ENCODE data around the gene ITGAL. TPM values are rescaled to one million over a fixed set of nuclear protein-coding genes. Genes with fewer than 3 reads are reported as not detected.

ITGAL gene
- total RNA-seq, 2 donors from 2014 or later: 1.3 to 9.2 TPM

DNA sequence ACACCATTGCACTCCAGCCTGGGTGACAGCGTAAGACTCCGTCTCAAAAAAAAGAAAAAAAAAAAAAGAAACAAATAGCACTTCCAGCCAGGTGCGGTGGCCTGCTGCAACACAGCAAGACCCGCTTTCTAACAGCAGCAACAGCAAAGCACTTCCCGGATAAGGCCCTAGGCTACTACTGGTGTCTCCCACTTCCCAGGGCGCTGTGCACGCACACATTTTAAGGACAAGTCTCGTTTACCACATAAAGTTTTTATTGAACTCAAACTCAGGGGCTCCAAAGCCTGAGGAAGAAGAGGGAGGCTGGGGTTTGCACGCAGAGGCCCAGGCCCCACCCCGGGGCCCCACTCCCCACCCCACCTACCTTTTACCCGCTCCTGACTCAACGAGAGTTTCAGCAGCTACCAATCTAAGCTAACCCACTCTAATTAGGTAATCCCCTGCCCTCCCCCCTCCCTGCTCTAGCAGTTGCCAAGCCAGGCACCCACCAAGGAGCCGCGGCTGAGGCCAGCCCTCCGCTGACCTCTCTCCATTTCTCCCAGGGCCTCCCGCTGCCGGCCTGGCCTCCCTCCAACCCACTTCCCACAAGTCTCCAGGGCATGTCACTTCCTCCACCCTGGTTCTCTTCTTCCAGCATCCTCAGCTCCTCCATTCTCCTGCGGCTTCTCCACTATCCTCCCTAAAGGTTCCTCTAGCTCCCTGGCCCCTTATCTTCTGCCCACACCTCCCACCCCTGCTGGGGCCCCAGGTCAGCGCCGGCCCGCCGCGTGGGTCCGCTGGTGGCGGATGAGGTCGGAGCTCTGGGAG lies 51.4 kb downstream of the ITGAL start:
- no peak for TF ChIP-seq POLR2A (IDR thresholded peaks at IDR 0.05)

DNA sequence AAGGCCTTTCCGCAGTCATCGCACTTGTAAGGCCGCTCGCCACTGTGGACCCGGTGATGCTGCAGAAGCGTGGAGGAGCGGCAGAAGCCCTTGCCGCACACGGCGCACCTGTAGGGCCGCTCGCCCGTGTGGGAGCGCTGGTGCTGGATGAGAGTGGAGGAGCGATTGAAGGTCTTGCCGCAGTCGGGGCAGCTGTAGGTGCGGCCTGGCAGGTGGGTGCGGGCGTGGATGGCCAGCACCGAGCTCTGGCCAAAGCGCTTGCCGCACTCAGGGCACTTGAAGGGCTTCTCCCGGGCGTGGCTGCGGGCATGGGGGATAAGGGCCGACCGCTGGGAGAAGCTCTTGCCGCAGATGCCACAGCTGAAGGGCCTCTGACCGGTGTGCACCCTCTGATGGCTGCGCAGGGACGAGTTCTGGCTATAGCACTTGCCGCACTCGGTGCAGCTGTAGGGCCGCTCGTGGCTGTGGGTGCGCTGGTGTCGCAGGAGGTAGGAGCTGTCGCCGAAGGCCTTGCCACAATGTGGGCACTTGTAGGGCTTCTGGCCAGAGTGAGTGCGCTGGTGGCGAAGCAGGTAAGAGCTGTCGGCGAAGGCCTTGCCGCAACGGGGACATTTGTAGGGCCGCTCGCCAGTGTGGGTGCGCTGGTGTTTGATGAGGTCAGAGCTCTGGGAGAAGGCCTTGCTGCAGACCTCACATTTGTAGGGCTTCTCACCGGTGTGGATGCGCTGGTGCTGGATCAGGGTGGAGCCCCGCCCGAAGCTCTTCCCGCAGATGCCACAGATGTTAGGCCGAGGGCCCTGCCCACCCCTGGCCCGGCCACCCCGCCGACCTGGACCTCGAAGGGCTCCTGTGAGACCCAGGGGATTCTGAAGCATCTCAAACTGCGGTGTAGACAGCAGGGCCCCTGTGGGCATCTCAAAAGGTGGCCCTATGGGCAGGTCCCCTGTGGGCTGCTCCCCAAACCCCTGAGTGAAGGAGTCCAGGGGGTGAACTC lies 52.3 kb downstream of the ITGAL start:
- DNase-seq: no peak
- ATAC-seq: no peak
- H3K27ac ChIP-seq: no peak overlapping the region
- no peaks in the 10 kb centered on the region for H3K9me3 ChIP-seq
- no peaks in the 10 kb centered on the region for H3K36me3 ChIP-seq (replicated peaks in 1 of 2; ENCODE audit: insufficient read depth in 1 of 2, low read depth in 2 of 2)
- no peaks in the 10 kb centered on the region for H3K27me3 ChIP-seq
- 93 to 95% methylated on average over 29 to 52 of the region's 60 CpGs for WGBS, 2 donors
- intact Hi-C loops (cut with DNase I): loop anchor here (5.0 kb wide), 1 partner anchor 93 kb away; the partner anchor contains the start of gene DCTPP1
- H3K4me1 ChIP-seq: peaks cover 32% of the 10 kb centered on the region
- no peak overlapping the region for H3K4me3 ChIP-seq
- TF ChIP-seq, protein P1, sequence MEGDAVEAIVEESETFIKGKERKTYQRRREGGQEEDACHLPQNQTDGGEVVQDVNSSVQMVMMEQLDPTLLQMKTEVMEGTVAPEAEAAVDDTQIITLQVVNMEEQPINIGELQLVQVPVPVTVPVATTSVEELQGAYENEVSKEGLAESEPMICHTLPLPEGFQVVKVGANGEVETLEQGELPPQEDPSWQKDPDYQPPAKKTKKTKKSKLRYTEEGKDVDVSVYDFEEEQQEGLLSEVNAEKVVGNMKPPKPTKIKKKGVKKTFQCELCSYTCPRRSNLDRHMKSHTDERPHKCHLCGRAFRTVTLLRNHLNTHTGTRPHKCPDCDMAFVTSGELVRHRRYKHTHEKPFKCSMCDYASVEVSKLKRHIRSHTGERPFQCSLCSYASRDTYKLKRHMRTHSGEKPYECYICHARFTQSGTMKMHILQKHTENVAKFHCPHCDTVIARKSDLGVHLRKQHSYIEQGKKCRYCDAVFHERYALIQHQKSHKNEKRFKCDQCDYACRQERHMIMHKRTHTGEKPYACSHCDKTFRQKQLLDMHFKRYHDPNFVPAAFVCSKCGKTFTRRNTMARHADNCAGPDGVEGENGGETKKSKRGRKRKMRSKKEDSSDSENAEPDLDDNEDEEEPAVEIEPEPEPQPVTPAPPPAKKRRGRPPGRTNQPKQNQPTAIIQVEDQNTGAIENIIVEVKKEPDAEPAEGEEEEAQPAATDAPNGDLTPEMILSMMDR (IDR thresholded peaks at IDR 0.05): no peak
- TF ChIP-seq POLR2A (IDR thresholded peaks at IDR 0.05): no peak

More for the DNA sequence above, 51.4 kb downstream of the ITGAL start:
- WGBS, 2 donors: 76 to 77% methylated on average over 24 to 26 of the region's 26 CpGs
- ATAC-seq (no peak), DNase-seq (peak in 1 of 4 donors; percentile 21)
- Histone ChIP-seq H3K36me3 (replicated peaks in 1 of 2; ENCODE audit: insufficient read depth in 1 of 2, low read depth in 2 of 2) (no peaks in the 10 kb centered on the region), H3K4me3 (no peak overlapping the region), H3K4me1 (peaks cover 32% of the 10 kb centered on the region), H3K27ac (no peak overlapping the region), H3K27me3 (no peaks in the 10 kb centered on the region), H3K9me3 (no peaks in the 10 kb centered on the region)
- intact Hi-C loops (cut with DNase I): loop anchor here (5.0 kb wide), 1 partner anchor 92 kb away; the partner anchor contains the start of gene DCTPP1

DNA sequence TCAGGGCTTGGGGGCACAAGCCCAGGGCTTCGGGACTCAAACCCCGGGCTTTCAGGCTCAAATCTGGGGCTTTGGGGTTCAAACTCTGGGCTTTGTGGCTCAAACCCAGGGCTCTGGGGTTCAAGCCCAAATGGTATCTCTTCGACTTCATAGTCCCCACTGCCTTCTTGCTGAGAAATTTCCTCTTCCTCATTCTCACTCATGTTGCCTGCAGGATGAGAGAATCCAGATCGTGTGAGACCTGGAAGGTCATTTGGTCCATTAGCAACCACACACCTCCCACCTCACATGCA lies 53.2 kb downstream of the ITGAL start:
- TF ChIP-seq POLR2A (IDR thresholded peaks at IDR 0.05): no peak
- TF ChIP-seq, protein P1 (IDR thresholded peaks at IDR 0.05): no peak
- H3K27ac ChIP-seq: peak overlapping the region; percentile 99 to 100 (median 100)
- peak overlapping the region in 1 of 2 donors; percentile 46 for H3K4me3 ChIP-seq
- DNase-seq (no peak), ATAC-seq (no peak)
- H3K4me1 ChIP-seq: peaks cover 32% of the 10 kb centered on the region
- no peaks in the 10 kb centered on the region for H3K27me3 ChIP-seq
- intact Hi-C loops (cut with DNase I): no loop called here
- 49 to 52% methylated on average over 4 of the region's 4 CpGs for WGBS, 2 donors
- H3K9me3 ChIP-seq: no peaks in the 10 kb centered on the region
- H3K36me3 ChIP-seq (replicated peaks in 1 of 2; ENCODE audit: insufficient read depth in 1 of 2, low read depth in 2 of 2): no peaks in the 10 kb centered on the region

DNA sequence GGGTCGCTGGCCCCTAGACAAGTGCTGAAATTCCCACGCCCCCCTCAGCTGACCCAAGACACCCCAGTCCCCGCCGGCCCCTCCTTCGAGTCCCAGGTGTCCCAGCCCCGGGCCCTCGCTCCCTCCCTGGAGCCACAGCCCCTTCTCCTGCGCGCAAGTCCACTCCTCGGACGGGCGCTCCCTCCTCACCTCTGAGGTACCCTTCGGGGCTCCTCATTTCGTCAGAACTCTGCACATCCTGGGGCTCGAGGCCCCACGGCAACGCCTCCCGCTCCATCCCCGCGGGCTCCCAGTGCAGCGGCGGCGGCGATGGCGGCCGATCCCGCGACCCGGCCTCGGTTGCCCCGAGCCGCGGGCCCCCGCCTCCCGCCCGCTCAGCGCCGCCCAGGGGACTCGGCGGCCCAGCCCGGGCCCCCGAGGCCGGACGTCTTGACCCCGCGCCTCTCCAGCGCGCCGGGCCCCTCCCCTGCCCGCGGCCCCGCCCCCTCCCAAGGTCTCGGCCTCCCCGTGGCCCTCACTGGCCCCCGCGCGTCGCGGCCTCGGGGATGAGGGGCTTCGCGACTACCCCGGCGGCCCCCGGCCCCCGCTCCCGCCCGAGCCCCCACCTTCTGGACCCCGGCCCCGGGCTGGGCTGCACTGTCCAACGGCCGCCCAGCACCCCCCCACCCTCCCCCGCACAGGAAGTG lies 53.7 kb downstream of the ITGAL start, which contains the start of gene ZNF768:
Gene ZNF768 (minus strand): TSS at position 430 of the 686 bp plus-strand sequence. CDS start 153 bp downstream, at position 277.
- 0% methylated on average over 2 to 57 of the region's 73 CpGs for WGBS, 2 donors
- Histone ChIP-seq H3K4me3 (peak within 1 kb of the TSS; percentile 46 to 80), H3K27ac (peak within 1 kb of the TSS; percentile 99 to 100 (median 100)), H3K4me1 (peaks cover 32% of the 10 kb centered on the region), H3K36me3 (replicated peaks in 1 of 2; ENCODE audit: insufficient read depth in 1 of 2, low read depth in 2 of 2) (no peaks in the 10 kb centered on the region), H3K9me3 (no peaks in the 10 kb centered on the region), H3K27me3 (no peaks in the 10 kb centered on the region)
- peak; percentile 22 for ATAC-seq
- DNase-seq: peak; percentile 28 to 46 (median 35)
- intact Hi-C loops (cut with DNase I): no loop called here
- TF ChIP-seq POLR2A (IDR thresholded peaks at IDR 0.05): no peak
- TF ChIP-seq, protein P1 (IDR thresholded peaks at IDR 0.05): no peak
